SK-N-SH treated with all-trans-retinoic acid at 6 μM for 48 hours (cell line): ENCODE results near the gene CRCP.
"Not testable (repeated sequence)": the region's sequence is repeated elsewhere in the genome, so short reads cannot be mapped to it uniquely, and the experiment has no call there.

ENCODE experiments used
- ATAC-seq: fragments of 200-7000 bp; cut with Tn5 transposase; 3 replicates; pipeline ENCODE4 v1.9.1; 2020; ENCODE audit warnings: mild to moderate bottlenecking, moderate library complexity
- ARNTL ChIP-seq: fragments of 450-650 bp; formaldehyde crosslinking; IDR thresholded peaks from 2 replicates; pipeline ENCODE4 v1.5.0; 2020; ENCODE audit warnings: low read depth, mild to moderate bottlenecking, moderate library complexity, borderline replicate concordance
- BACH2 ChIP-seq: fragments of 250-450 bp; sonication (Bioruptor Pico); IDR thresholded peaks from 2 replicates; pipeline ENCODE4 v1.9.0; 2021; ENCODE audit warnings: mild to moderate bottlenecking, borderline replicate concordance
- CREB5 ChIP-seq: fragments of 250-450 bp; sonication (Bioruptor Pico); IDR thresholded peaks from 2 replicates; pipeline ENCODE4 v1.5.1; 2020; ENCODE audit warnings: low read depth, mild to moderate bottlenecking, moderate library complexity
- CSDC2 ChIP-seq: fragments of 250-450 bp; sonication (Bioruptor Pico); IDR thresholded peaks from 2 replicates; pipeline ENCODE4 v1.5.0; 2020; ENCODE audit warnings: mild to moderate bottlenecking, moderate library complexity
- CSRNP3 ChIP-seq: fragments of 250-450 bp; sonication (Bioruptor Pico); IDR thresholded peaks from 2 replicates; pipeline ENCODE4 v1.5.1; 2021; ENCODE audit warnings: mild to moderate bottlenecking, moderate library complexity
- ESRRG ChIP-seq: fragments of 250-450 bp; sonication (Bioruptor Pico); IDR thresholded peaks from 2 replicates; pipeline ENCODE4 v1.6.1; 2021; ENCODE audit warnings: mild to moderate bottlenecking
- GLIS3 ChIP-seq: fragments of 250-450 bp; sonication (Bioruptor Pico); IDR thresholded peaks from 2 replicates; pipeline ENCODE4 v1.5.0; 2020; ENCODE audit warnings: mild to moderate bottlenecking, moderate library complexity
- ISL1 ChIP-seq: fragments of 250-450 bp; sonication (Bioruptor Pico); IDR thresholded peaks from 2 replicates; pipeline ENCODE4 v2.1.2; 2022; ENCODE audit warnings: mild to moderate bottlenecking, moderate library complexity
- OSR1 ChIP-seq: fragments of 250-450 bp; sonication (Bioruptor Pico); IDR thresholded peaks from 2 replicates; pipeline ENCODE4 v1.8.0; 2022; ENCODE audit warnings: moderate library complexity, mild to moderate bottlenecking, inconsistent platforms
- PATZ1 ChIP-seq: fragments of 250-450 bp; sonication (Bioruptor Pico); IDR thresholded peaks from 2 replicates; pipeline ENCODE4 v1.8.0; 2020; ENCODE audit warnings: mild to moderate bottlenecking, moderate library complexity, borderline replicate concordance
- POU6F1 ChIP-seq: fragments of 250-450 bp; sonication (Bioruptor Pico); IDR thresholded peaks from 2 replicates; pipeline ENCODE4 v1.8.0; 2021; ENCODE audit warnings: low read depth, mild to moderate bottlenecking, moderate library complexity, borderline replicate concordance
- PPARA ChIP-seq: fragments of 250-450 bp; sonication (Bioruptor Pico); IDR thresholded peaks from 2 replicates; pipeline ENCODE4 v1.5.0; 2020; ENCODE audit warnings: mild to moderate bottlenecking, borderline replicate concordance
- RARB ChIP-seq: fragments of 250-450 bp; sonication (Bioruptor Pico); IDR thresholded peaks from 2 replicates; pipeline ENCODE4 v1.8.0; 2021; ENCODE audit warnings: mild to moderate bottlenecking, moderate library complexity
- SNAI2 ChIP-seq: fragments of 250-450 bp; sonication (Bioruptor Pico); IDR thresholded peaks from 2 replicates; pipeline ENCODE4 v1.5.0; 2020; ENCODE audit warnings: mild to moderate bottlenecking, moderate library complexity
- TCF4 ChIP-seq: fragments of 250-450 bp; sonication (Bioruptor Pico); IDR thresholded peaks from 2 replicates; pipeline ENCODE4 v1.8.0; 2021; ENCODE audit warnings: mild to moderate bottlenecking, moderate library complexity, borderline replicate concordance
- TOX ChIP-seq: fragments of 250-450 bp; sonication (Bioruptor Pico); IDR thresholded peaks from 2 replicates; pipeline ENCODE4 v1.8.0; 2021; ENCODE audit warnings: mild to moderate bottlenecking, moderate library complexity, borderline replicate concordance
- TSHZ2 ChIP-seq: fragments of 250-450 bp; sonication (Bioruptor Pico); IDR thresholded peaks from 2 replicates; pipeline ENCODE4 v1.5.0; 2020; ENCODE audit warnings: mild to moderate bottlenecking, moderate library complexity
- ZC3H10 ChIP-seq: fragments of 250-450 bp; sonication (Bioruptor Pico); IDR thresholded peaks from 2 replicates; pipeline ENCODE4 v1.5.1; 2021; ENCODE audit warnings: mild to moderate bottlenecking, moderate library complexity
- ZFP3 ChIP-seq: fragments of 250-450 bp; sonication (Bioruptor Pico); IDR thresholded peaks from 2 replicates; pipeline ENCODE4 v1.5.0; 2020; ENCODE audit warnings: mild to moderate bottlenecking, moderate library complexity
- ZFP30 ChIP-seq: fragments of 450-650 bp; formaldehyde crosslinking; IDR thresholded peaks from 2 replicates; pipeline ENCODE4 v1.5.0; 2022; ENCODE audit warnings: mild to moderate bottlenecking, moderate library complexity
- ZNF565 ChIP-seq: fragments of 450-650 bp; formaldehyde crosslinking; conservative IDR thresholded peaks from 2 replicates; pipeline ENCODE4 v1.5.0; 2020; ENCODE audit warnings: low read depth, mild to moderate bottlenecking, moderate library complexity
- ZNF70 ChIP-seq: fragments of 450-650 bp; formaldehyde crosslinking; IDR thresholded peaks from 2 replicates; pipeline ENCODE4 v1.5.0; 2020; ENCODE audit warnings: mild to moderate bottlenecking, moderate library complexity
- ZNF8 ChIP-seq: fragments of 450-650 bp; formaldehyde crosslinking; IDR thresholded peaks from 2 replicates; pipeline ENCODE4 v1.5.0; 2020; ENCODE audit warnings: mild to moderate bottlenecking, moderate library complexity

The CRCP gene

GRCh38 chr7:66146701-66147100, 32.1 kb downstream of the CRCP start (continued):
- no peak for TF ChIP-seq POU6F1
- no peak for TF ChIP-seq ZNF8
- no peak for TF ChIP-seq ESRRG (CRISPR knock-in tag)
- no peak; the same call in 1 of the 2 replicates for TF ChIP-seq CSDC2
- 0 out of 2 replicates have a peak, but pooled peaks have one; percentile 36 for TF ChIP-seq CSRNP3 (CRISPR knock-in tag)
- no peak for TF ChIP-seq PPARA
- TF ChIP-seq TCF4 = peak; percentile 94
- no peak; the same call in 1 of the 2 replicates for TF ChIP-seq ZNF565 (CRISPR knock-in tag)
- 0 out of 2 replicates have a peak, but pooled peaks have one; percentile 26 for TF ChIP-seq PATZ1 (CRISPR knock-in tag)
- peak; percentile 62; the same call in 1 of the 2 replicates for TF ChIP-seq SNAI2
- TF ChIP-seq RARB (CRISPR knock-in tag) = no peak
- TF ChIP-seq ISL1 (CRISPR knock-in tag) = peak; percentile 53

- ATAC-seq = not testable (repeated sequence)
Measured at GRCh38 chr7:66147657-66148056, 33.0 kb downstream of the CRCP start.

- TF ChIP-seq ZNF565 (CRISPR knock-in tag) = no peak
- no peak for TF ChIP-seq POU6F1
- TF ChIP-seq TSHZ2 (CRISPR knock-in tag) = peak; percentile 72; the same call in 1 of the 2 replicates
- peak; percentile 58 for TF ChIP-seq ISL1 (CRISPR knock-in tag)
- TF ChIP-seq CREB5 (CRISPR knock-in tag) = no peak
- 0 out of 2 replicates have a peak, but pooled peaks have one; percentile 28 for TF ChIP-seq PPARA
- peak; percentile 93; the same call in 1 of the 2 replicates for TF ChIP-seq SNAI2
- no peak for TF ChIP-seq OSR1 (CRISPR knock-in tag)
- no peak for TF ChIP-seq PATZ1 (CRISPR knock-in tag)
- no peak for TF ChIP-seq ZNF70 (CRISPR knock-in tag)
- TF ChIP-seq CSRNP3 (CRISPR knock-in tag) = no peak
- peak; percentile 86 for TF ChIP-seq ZFP3
- TF ChIP-seq RARB (CRISPR knock-in tag) = no peak
- no peak for TF ChIP-seq ZFP30 (CRISPR knock-in tag)
- peak; percentile 30; the same call in 1 of the 2 replicates for TF ChIP-seq GLIS3 (CRISPR knock-in tag)
- TF ChIP-seq ARNTL (CRISPR knock-in tag) = no peak
- no peak for TF ChIP-seq ZNF8
- peak; percentile 52 for TF ChIP-seq TCF4
- TF ChIP-seq ESRRG (CRISPR knock-in tag) = no peak
- TF ChIP-seq ZC3H10 = no peak
- TF ChIP-seq BACH2 = no peak
- TF ChIP-seq TOX (CRISPR knock-in tag) = no peak
- peak; percentile 58; the same call in 1 of the 2 replicates for TF ChIP-seq CSDC2
- ATAC-seq = peak; percentile 13
Measured at GRCh38 chr7:66150471-66150870, 35.8 kb downstream of the CRCP start.
